Measurements from ENCODE around the gene SUPT6H. TPM values are rescaled to one million over a fixed set of nuclear protein-coding genes. Genes with fewer than 3 reads are reported as not detected.
"Not testable (repeated sequence)": the region's sequence is repeated elsewhere in the genome, so short reads cannot be mapped to it uniquely, and the experiment has no call there.

The SUPT6H gene
- total RNA-seq, 1 experiment from 2014 or later: 63.3 TPM

GRCh38 chr17:28722417-28723158 lies 60.6 kb downstream of the SUPT6H start:
- peak overlapping the region; percentile 97 for H3K4me2 ChIP-seq
- H3K4me3 ChIP-seq: peak overlapping the region; percentile 87; the same call in 1 of the 2 replicates
- H3K79me2 ChIP-seq (ENCODE audit: low read depth): peaks cover 62% of the 10 kb centered on the region
- H4K20me1 ChIP-seq (ENCODE audit: insufficient read depth): peaks cover 44% of the 10 kb centered on the region
- DNase-seq: no peak
- intact Hi-C loops (cut with micrococcal nuclease; ENCODE audit: unreplicated experiment): loop anchor here (10.0 kb wide), 1 partner anchor 392 kb away; no protein-coding TSS in a partner anchor
- H3K27ac ChIP-seq: peak overlapping the region; percentile 82
- no peaks in the 10 kb centered on the region for H3K9me3 ChIP-seq (ENCODE audit: insufficient read depth, low read depth)
- peaks cover 79% of the 10 kb centered on the region for H3F3A ChIP-seq (ENCODE audit: insufficient read depth, low read depth)
- no peak overlapping the region for H2AFZ ChIP-seq
- TF ChIP-seq CTCF (conservative IDR thresholded peaks at IDR 0.05) (no peak), EZH2 (IDR thresholded peaks at IDR 0.05; ENCODE audit: low read depth) (no peak)
- ChIA-PET CTCF (interaction anchor here (0.6 kb wide), 1 partner anchor 146 kb away, joined by 7 read pairs; the partner anchor contains the start of gene ALDOC), POLR2A (ENCODE audit: unreplicated experiment) (interaction anchor here (0.7 kb wide), 1 partner anchor 78 kb away, joined by 3 read pairs; no protein-coding TSS in a partner anchor)
- H3K9me2 ChIP-seq (ENCODE audit: insufficient read depth): no peaks in the 10 kb centered on the region
- H3K27me3 ChIP-seq (ENCODE audit: insufficient read depth, low read depth): no peaks in the 10 kb centered on the region
- peaks cover 49% of the 10 kb centered on the region for H3K4me1 ChIP-seq (replicated peaks; ENCODE audit: insufficient read depth)
- no TSS peak for BruUV-seq (replicated peaks)
- peaks cover 36% of the 10 kb centered on the region for H3K36me3 ChIP-seq (ENCODE audit: low read depth)

GRCh38 chr17:28723159-28723835 lies 61.3 kb downstream of the SUPT6H start:
- CTCF ChIA-PET: no interaction called here

GRCh38 chr17:28723836-28724499 lies 62.0 kb downstream of the SUPT6H start:
- H3K9me2 ChIP-seq (ENCODE audit: insufficient read depth); POLR2A ChIA-PET (ENCODE audit: unreplicated experiment); H2AFZ ChIP-seq; BruUV-seq (replicated peaks); H3K27me3 ChIP-seq (ENCODE audit: insufficient read depth, low read depth); H3K9me3 ChIP-seq (ENCODE audit: insufficient read depth, low read depth); CTCF ChIA-PET: not testable (repeated sequence)
- peak overlapping the region; percentile 82 for H3K27ac ChIP-seq
- peak; percentile 57 to 76 for DNase-seq
- H3K4me1 ChIP-seq (replicated peaks; ENCODE audit: insufficient read depth): peaks cover 41% of the 10 kb centered on the region
- peaks cover 44% of the 10 kb centered on the region for H4K20me1 ChIP-seq (ENCODE audit: insufficient read depth)
- intact Hi-C loops (cut with micrococcal nuclease; ENCODE audit: unreplicated experiment): loop anchor here (1.0 to 10.0 kb wide), 2 partner anchors 225 to 391 kb away; no protein-coding TSS in a partner anchor
- H3K4me3 ChIP-seq: peak overlapping the region; percentile 87
- H3F3A ChIP-seq (ENCODE audit: insufficient read depth, low read depth): peaks cover 81% of the 10 kb centered on the region
- peak overlapping the region; percentile 97 for H3K4me2 ChIP-seq
- peaks cover 55% of the 10 kb centered on the region for H3K79me2 ChIP-seq (ENCODE audit: low read depth)
- H3K36me3 ChIP-seq (ENCODE audit: low read depth): peaks cover 36% of the 10 kb centered on the region

More at GRCh38 chr17:28723159-28723835, 61.3 kb downstream of the SUPT6H start:
- H3K27me3 ChIP-seq (ENCODE audit: insufficient read depth, low read depth): no peaks in the 10 kb centered on the region
- H3K4me3 ChIP-seq: peak overlapping the region; percentile 87; the same call in 1 of the 2 replicates
- H3K9me2 ChIP-seq (ENCODE audit: insufficient read depth): no peaks in the 10 kb centered on the region
- no TSS peak for BruUV-seq (replicated peaks)
- no peak for DNase-seq
- H3K27ac ChIP-seq: peak overlapping the region; percentile 82
- peaks cover 44% of the 10 kb centered on the region for H4K20me1 ChIP-seq (ENCODE audit: insufficient read depth)
- H2AFZ ChIP-seq: no peak overlapping the region
- intact Hi-C loops (cut with micrococcal nuclease; ENCODE audit: unreplicated experiment): loop anchor here (10.0 kb wide), 1 partner anchor 392 kb away; no protein-coding TSS in a partner anchor
- H3K9me3 ChIP-seq (ENCODE audit: insufficient read depth, low read depth): no peaks in the 10 kb centered on the region
- H3K79me2 ChIP-seq (ENCODE audit: low read depth): peaks cover 59% of the 10 kb centered on the region
- TF ChIP-seq CTCF (conservative IDR thresholded peaks at IDR 0.05): no peak
- no peak for TF ChIP-seq EZH2 (IDR thresholded peaks at IDR 0.05; ENCODE audit: low read depth)
- peak overlapping the region; percentile 97 for H3K4me2 ChIP-seq
- H3K4me1 ChIP-seq (replicated peaks; ENCODE audit: insufficient read depth): peaks cover 48% of the 10 kb centered on the region
- H3F3A ChIP-seq (ENCODE audit: insufficient read depth, low read depth): peaks cover 83% of the 10 kb centered on the region
- peaks cover 36% of the 10 kb centered on the region for H3K36me3 ChIP-seq (ENCODE audit: low read depth)
- POLR2A ChIA-PET (ENCODE audit: unreplicated experiment): no interaction called here
